Measurements from ENCODE around the gene DMRTA2.

Gene DMRTA2

DNA sequence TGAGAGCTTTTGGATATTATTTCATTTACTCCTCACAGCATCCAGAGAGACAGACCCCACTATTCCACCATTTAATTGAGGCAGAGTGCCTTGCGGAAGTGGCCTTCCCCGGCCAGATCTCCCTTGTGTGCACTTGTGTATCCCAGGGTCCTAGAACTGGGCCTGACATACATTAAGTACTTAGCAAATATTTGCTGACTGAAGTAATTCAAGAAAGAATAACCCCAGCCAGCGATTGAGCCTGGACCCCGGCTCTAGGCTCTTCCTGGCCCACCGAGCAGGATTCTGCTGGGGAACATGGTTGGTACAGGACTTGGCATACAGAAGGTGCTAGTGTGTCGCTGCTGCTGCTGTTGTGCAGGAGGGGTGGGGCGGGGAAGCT lies 8.4 kb downstream of the DMRTA2 start:
- Histone ChIP-seq H3K4me2 (ENCODE audit: low read length) (no peak overlapping the region), H2AFZ (ENCODE audit: low read length) (no peak overlapping the region), H3K9me3 (ENCODE audit: low read length) (no peaks in the 10 kb centered on the region), H3K4me1 (ENCODE audit: insufficient read depth, low read length, severe bottlenecking) (no peaks in the 10 kb centered on the region), H3F3A (ENCODE audit: insufficient read depth, low read length) (no peaks in the 10 kb centered on the region), H3K9me2 (ENCODE audit: low read depth, low read length) (no peaks in the 10 kb centered on the region), H3K4me3 (ENCODE audit: low read depth, low read length, poor library complexity, severe bottlenecking) (no peak overlapping the region), H4K20me1 (ENCODE audit: insufficient read depth, low read length) (no peaks in the 10 kb centered on the region), H3K27me3 (ENCODE audit: insufficient read depth, low read length) (no peaks in the 10 kb centered on the region), H3K27ac (ENCODE audit: low read depth, low read length, poor library complexity, severe bottlenecking) (no peak overlapping the region), H3K36me3 (ENCODE audit: insufficient read depth, low read length) (no peaks in the 10 kb centered on the region), H3K9ac (ENCODE audit: low read length) (no peak overlapping the region), H3K79me2 (ENCODE audit: insufficient read depth, low read length) (no peaks in the 10 kb centered on the region)
- TF ChIP-seq, protein P1, sequence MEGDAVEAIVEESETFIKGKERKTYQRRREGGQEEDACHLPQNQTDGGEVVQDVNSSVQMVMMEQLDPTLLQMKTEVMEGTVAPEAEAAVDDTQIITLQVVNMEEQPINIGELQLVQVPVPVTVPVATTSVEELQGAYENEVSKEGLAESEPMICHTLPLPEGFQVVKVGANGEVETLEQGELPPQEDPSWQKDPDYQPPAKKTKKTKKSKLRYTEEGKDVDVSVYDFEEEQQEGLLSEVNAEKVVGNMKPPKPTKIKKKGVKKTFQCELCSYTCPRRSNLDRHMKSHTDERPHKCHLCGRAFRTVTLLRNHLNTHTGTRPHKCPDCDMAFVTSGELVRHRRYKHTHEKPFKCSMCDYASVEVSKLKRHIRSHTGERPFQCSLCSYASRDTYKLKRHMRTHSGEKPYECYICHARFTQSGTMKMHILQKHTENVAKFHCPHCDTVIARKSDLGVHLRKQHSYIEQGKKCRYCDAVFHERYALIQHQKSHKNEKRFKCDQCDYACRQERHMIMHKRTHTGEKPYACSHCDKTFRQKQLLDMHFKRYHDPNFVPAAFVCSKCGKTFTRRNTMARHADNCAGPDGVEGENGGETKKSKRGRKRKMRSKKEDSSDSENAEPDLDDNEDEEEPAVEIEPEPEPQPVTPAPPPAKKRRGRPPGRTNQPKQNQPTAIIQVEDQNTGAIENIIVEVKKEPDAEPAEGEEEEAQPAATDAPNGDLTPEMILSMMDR (IDR thresholded peaks at IDR 0.05; ENCODE audit: low read length): no peak
- TF ChIP-seq EZH2 (IDR thresholded peaks at IDR 0.05; ENCODE audit: borderline replicate concordance, low read length): no peak

DNA sequence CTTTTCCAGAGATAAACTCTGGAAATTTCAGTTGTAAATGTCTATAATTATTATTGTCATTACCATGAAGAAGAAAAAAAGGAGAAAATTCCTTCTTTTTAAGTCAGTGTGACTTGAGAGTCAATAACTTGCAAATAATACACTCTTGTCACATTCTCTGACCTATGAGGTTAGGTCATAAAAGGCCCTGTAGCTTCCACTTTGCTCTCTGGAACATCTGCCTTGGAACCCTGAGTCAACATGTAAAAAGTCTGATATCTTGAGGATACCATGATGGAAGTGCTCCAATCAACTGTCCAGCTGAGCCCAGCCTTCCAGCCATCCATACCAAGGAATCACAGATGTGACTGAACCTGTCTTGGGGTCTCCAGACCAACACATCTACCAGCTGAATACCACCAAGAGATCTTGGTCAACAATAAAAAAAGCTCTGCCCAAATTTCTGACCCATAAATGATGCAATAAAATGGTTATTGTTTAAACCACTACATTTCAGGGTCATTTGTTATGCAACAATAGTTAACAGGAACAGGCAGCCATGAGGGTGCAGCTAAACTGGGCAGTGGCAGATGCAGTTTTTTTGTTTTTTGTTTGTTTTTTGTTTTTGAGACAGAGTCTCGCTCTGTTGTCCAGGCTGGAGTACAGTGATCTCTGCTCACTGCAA lies 10.3 kb downstream of the DMRTA2 start:
- no peak for TF ChIP-seq EZH2 (IDR thresholded peaks at IDR 0.05; ENCODE audit: borderline replicate concordance, low read length)
- TF ChIP-seq, protein P1 (IDR thresholded peaks at IDR 0.05; ENCODE audit: low read length): no peak
- H3K79me2 ChIP-seq (ENCODE audit: insufficient read depth, low read length): no peaks in the 10 kb centered on the region
- H4K20me1 ChIP-seq (ENCODE audit: insufficient read depth, low read length): no peaks in the 10 kb centered on the region
- H3K36me3 ChIP-seq (ENCODE audit: insufficient read depth, low read length): no peaks in the 10 kb centered on the region
- H3K27ac ChIP-seq (ENCODE audit: low read depth, low read length, poor library complexity, severe bottlenecking): no peak overlapping the region
- no peak overlapping the region for H3K4me3 ChIP-seq (ENCODE audit: low read depth, low read length, poor library complexity, severe bottlenecking)
- H3K27me3 ChIP-seq (ENCODE audit: insufficient read depth, low read length): no peaks in the 10 kb centered on the region
- no peaks in the 10 kb centered on the region for H3K9me3 ChIP-seq (ENCODE audit: low read length)
- H3K4me2 ChIP-seq (ENCODE audit: low read length): no peak overlapping the region
- H2AFZ ChIP-seq (ENCODE audit: low read length): no peak overlapping the region
- H3F3A ChIP-seq (ENCODE audit: insufficient read depth, low read length): no peaks in the 10 kb centered on the region
- no peaks in the 10 kb centered on the region for H3K4me1 ChIP-seq (ENCODE audit: insufficient read depth, low read length, severe bottlenecking)
- H3K9ac ChIP-seq (ENCODE audit: low read length): no peak overlapping the region
- H3K9me2 ChIP-seq (ENCODE audit: low read depth, low read length): no peaks in the 10 kb centered on the region

DNA sequence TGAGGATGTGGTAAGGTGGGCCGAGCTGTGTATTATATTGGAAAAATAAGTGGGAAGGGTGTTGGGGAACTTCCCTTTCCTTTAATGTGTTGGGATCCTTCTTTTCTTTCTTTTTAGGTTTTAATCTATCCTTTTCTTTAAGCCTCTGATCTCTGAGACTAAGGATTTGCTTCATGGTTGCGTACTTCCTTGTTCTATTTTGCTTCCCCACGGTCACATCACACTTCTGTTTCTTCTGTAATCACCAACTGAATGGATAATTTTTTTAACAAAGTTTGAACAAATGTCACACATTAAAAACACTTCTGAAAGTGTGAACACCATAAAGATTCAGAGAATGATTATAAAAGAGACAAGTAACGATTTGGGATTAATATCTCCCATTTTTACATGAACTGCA lies 17.4 kb downstream of the DMRTA2 start:
- TF ChIP-seq, protein P1 (IDR thresholded peaks at IDR 0.05; ENCODE audit: low read length): no peak
- no peak for TF ChIP-seq EZH2 (IDR thresholded peaks at IDR 0.05; ENCODE audit: borderline replicate concordance, low read length)

More for the DNA sequence above, 17.4 kb downstream of the DMRTA2 start:
- Histone ChIP-seq H3K27me3 (ENCODE audit: insufficient read depth, low read length) (no peaks in the 10 kb centered on the region), H3F3A (ENCODE audit: insufficient read depth, low read length) (no peaks in the 10 kb centered on the region), H3K4me3 (ENCODE audit: low read depth, low read length, poor library complexity, severe bottlenecking) (no peak overlapping the region), H3K9me3 (ENCODE audit: low read length) (no peaks in the 10 kb centered on the region), H3K4me2 (ENCODE audit: low read length) (no peak overlapping the region), H3K4me1 (ENCODE audit: insufficient read depth, low read length, severe bottlenecking) (no peaks in the 10 kb centered on the region), H3K36me3 (ENCODE audit: insufficient read depth, low read length) (no peaks in the 10 kb centered on the region), H4K20me1 (ENCODE audit: insufficient read depth, low read length) (no peaks in the 10 kb centered on the region), H3K9me2 (ENCODE audit: low read depth, low read length) (no peaks in the 10 kb centered on the region), H3K79me2 (ENCODE audit: insufficient read depth, low read length) (no peaks in the 10 kb centered on the region), H2AFZ (ENCODE audit: low read length) (no peak overlapping the region), H3K27ac (ENCODE audit: low read depth, low read length, poor library complexity, severe bottlenecking) (no peak overlapping the region), H3K9ac (ENCODE audit: low read length) (no peak overlapping the region)
